ENCODE measurements around the gene TMEM44. TPM values are rescaled to one million over a fixed set of nuclear protein-coding genes. Genes with fewer than 3 reads are reported as not detected.

The TMEM44 gene
- total RNA-seq, 1 experiment from 2014 or later, result 8.3 TPM

GRCh38 chr3:194659778-194660177 is 26.6 kb upstream of the TMEM44 start:
- Mint-ChIP-seq H3K36me3 (ENCODE audit: insufficient read depth, unreplicated experiment) (peaks cover 67% of the 10 kb centered on the region), H3K27ac (ENCODE audit: low read depth, unreplicated experiment) (no peak overlapping the region), H3K4me1 (ENCODE audit: insufficient read depth, unreplicated experiment) (no peaks in the 10 kb centered on the region), H3K27me3 (ENCODE audit: insufficient read depth, unreplicated experiment) (no peaks in the 10 kb centered on the region), H3K4me3 (ENCODE audit: unreplicated experiment) (no peak overlapping the region), H3K9me3 (ENCODE audit: unreplicated experiment) (no peaks in the 10 kb centered on the region)
- ChIA-PET POLR2A (interaction anchor here (0.8 to 3.5 kb wide), 2 partner anchors 12 kb away, joined by 3 to 16 read pairs; partner anchors contain the start of gene LSG1), CTCF (interaction anchor here (1.3 to 3.9 kb wide), 2 partner anchors 11 to 612 kb away, joined by 3 to 19 read pairs; partner anchors contain the start of genes LSG1 and XXYLT1)
- no peak for DNase-seq (ENCODE audit: unreplicated experiment)
- intact Hi-C loops (cut with micrococcal nuclease), result no loop called here
- BruUV-seq (replicated peaks), result no TSS peak
- TF ChIP-seq CTCF (IDR thresholded peaks at IDR 0.05; ENCODE audit: unreplicated experiment), result no peak

- CTCF ChIA-PET, result interaction anchor here (0.6 to 3.9 kb wide), 3 partner anchors 12 to 614 kb away, joined by 3 to 19 read pairs (median 3); partner anchors contain the start of genes LSG1 and XXYLT1
- no peaks in the 10 kb centered on the region for H3K9me3 Mint-ChIP-seq (ENCODE audit: unreplicated experiment)
- POLR2A ChIA-PET, result interaction anchor here (0.8 kb wide), 1 partner anchor 10 kb away, joined by 3 read pairs; no protein-coding TSS in a partner anchor
- H3K4me1 Mint-ChIP-seq (ENCODE audit: insufficient read depth, unreplicated experiment), result no peaks in the 10 kb centered on the region
- no peak for DNase-seq (ENCODE audit: unreplicated experiment)
- TF ChIP-seq CTCF (IDR thresholded peaks at IDR 0.05; ENCODE audit: unreplicated experiment), result no peak
- peaks cover 67% of the 10 kb centered on the region for H3K36me3 Mint-ChIP-seq (ENCODE audit: insufficient read depth, unreplicated experiment)
- BruUV-seq (replicated peaks), result no TSS peak
- no peak overlapping the region for H3K4me3 Mint-ChIP-seq (ENCODE audit: unreplicated experiment)
- H3K27ac Mint-ChIP-seq (ENCODE audit: low read depth, unreplicated experiment), result no peak overlapping the region
- intact Hi-C loops (cut with micrococcal nuclease), result no loop called here
- H3K27me3 Mint-ChIP-seq (ENCODE audit: insufficient read depth, unreplicated experiment), result no peaks in the 10 kb centered on the region
Observed at GRCh38 chr3:194658477-194659242, 25.4 kb upstream of the TMEM44 start.

- no peak for TF ChIP-seq CTCF (IDR thresholded peaks at IDR 0.05; ENCODE audit: unreplicated experiment)
- Mint-ChIP-seq H3K27ac (ENCODE audit: low read depth, unreplicated experiment) (no peak overlapping the region), H3K4me1 (ENCODE audit: insufficient read depth, unreplicated experiment) (no peaks in the 10 kb centered on the region), H3K4me3 (ENCODE audit: unreplicated experiment) (no peak overlapping the region), H3K9me3 (ENCODE audit: unreplicated experiment) (no peaks in the 10 kb centered on the region), H3K27me3 (ENCODE audit: insufficient read depth, unreplicated experiment) (no peaks in the 10 kb centered on the region), H3K36me3 (ENCODE audit: insufficient read depth, unreplicated experiment) (peaks cover 74% of the 10 kb centered on the region)
- ChIA-PET CTCF (interaction anchor here (0.6 to 1.6 kb wide), 4 partner anchors 14 to 880 kb away, joined by 3 to 6 read pairs (median 4); partner anchors contain the start of gene LSG1), POLR2A (no interaction called here)
- intact Hi-C loops (cut with micrococcal nuclease), result no loop called here
- no TSS peak for BruUV-seq (replicated peaks)
- no peak for DNase-seq (ENCODE audit: unreplicated experiment)
Observed at GRCh38 chr3:194657439-194657838, 24.2 kb upstream of the TMEM44 start.

- no peak overlapping the region for H3K4me3 Mint-ChIP-seq (ENCODE audit: unreplicated experiment)
- no peak for DNase-seq (ENCODE audit: unreplicated experiment)
- H3K4me1 Mint-ChIP-seq (ENCODE audit: insufficient read depth, unreplicated experiment), result no peaks in the 10 kb centered on the region
- H3K27me3 Mint-ChIP-seq (ENCODE audit: insufficient read depth, unreplicated experiment), result no peaks in the 10 kb centered on the region
- H3K27ac Mint-ChIP-seq (ENCODE audit: low read depth, unreplicated experiment), result no peak overlapping the region
- H3K9me3 Mint-ChIP-seq (ENCODE audit: unreplicated experiment), result no peaks in the 10 kb centered on the region
- BruUV-seq (replicated peaks), result no TSS peak
- intact Hi-C loops (cut with micrococcal nuclease), result no loop called here
- ChIA-PET CTCF (interaction anchor here (0.7 kb wide), 1 partner anchor 612 kb away, joined by 3 read pairs; no protein-coding TSS in a partner anchor), POLR2A (no interaction called here)
- peaks cover 79% of the 10 kb centered on the region for H3K36me3 Mint-ChIP-seq (ENCODE audit: insufficient read depth, unreplicated experiment)
- no peak for TF ChIP-seq CTCF (IDR thresholded peaks at IDR 0.05; ENCODE audit: unreplicated experiment)
Observed at GRCh38 chr3:194654443-194654842, 21.2 kb upstream of the TMEM44 start.
